SH-SY5Y (cell line): ENCODE data around the gene RASSF7.

ENCODE experiments used
- GATA2 ChIP-seq: IDR thresholded peaks from 2 replicates; pipeline ENCODE4 v1.6.1; 2011; ENCODE audit warnings: mild to moderate bottlenecking, low read depth, low read length
- GATA3 ChIP-seq: IDR thresholded peaks from 2 replicates; pipeline ENCODE4 v1.6.1; 2011; ENCODE audit warnings: low read depth, mild to moderate bottlenecking, low read length, moderate library complexity

RASSF7 gene

GRCh38 chr11:537622-538430 lies 22.9 kb upstream of the RASSF7 start:
- no peak for TF ChIP-seq GATA2

GRCh38 chr11:538431-539051 lies 22.2 kb upstream of the RASSF7 start:
- TF ChIP-seq GATA3 (no peak), GATA2 (no peak)

GRCh38 chr11:539971-540481 lies 20.7 kb upstream of the RASSF7 start:
- TF ChIP-seq GATA3 (no peak), GATA2 (no peak)

GRCh38 chr11:540583-541432 lies 20.0 kb upstream of the RASSF7 start:
- TF ChIP-seq GATA3 (no peak), GATA2 (no peak)

- no peak for TF ChIP-seq GATA3
- TF ChIP-seq GATA2, result no peak
Observed at GRCh38 chr11:541433-541885, 19.3 kb upstream of the RASSF7 start.

- TF ChIP-seq GATA2 (no peak), GATA3 (no peak)
Observed at GRCh38 chr11:544817-545166, 16.0 kb upstream of the RASSF7 start.

- TF ChIP-seq GATA3 (no peak), GATA2 (no peak)
Observed at GRCh38 chr11:545171-545570, 15.6 kb upstream of the RASSF7 start.

- TF ChIP-seq GATA3, result no peak
- no peak for TF ChIP-seq GATA2
Observed at GRCh38 chr11:548700-549603, 11.8 kb upstream of the RASSF7 start.

- TF ChIP-seq GATA3, result no peak
- no peak for TF ChIP-seq GATA2
Observed at GRCh38 chr11:550021-550745, 10.6 kb upstream of the RASSF7 start.

- TF ChIP-seq GATA2, result no peak
- TF ChIP-seq GATA3, result no peak
Observed at GRCh38 chr11:550746-551085, 10.1 kb upstream of the RASSF7 start.

- TF ChIP-seq GATA2 (no peak), GATA3 (no peak)
Observed at GRCh38 chr11:551131-551530, 9.6 kb upstream of the RASSF7 start.

- TF ChIP-seq GATA2 (no peak), GATA3 (no peak)
Observed at GRCh38 chr11:551596-551995, 9.2 kb upstream of the RASSF7 start.
